Esophagus muscularis mucosa (tissue), 4 donors: Measurements from ENCODE around the gene PTPN5. TPM values are rescaled to one million over a fixed set of nuclear protein-coding genes. Genes with fewer than 3 reads are reported as not detected.

Source experiments
- DNase-seq: peaks from one replicate; pipeline ENCODE4 v3.0.0-alpha.2; 2017; ENCODE audit errors: extremely low spot score
- H3K27ac ChIP-seq, 4 donors: fragments of 200-600 bp; sonication (generic); replicated peaks in 1 of 4; 1 replicate in 3 of 4; 2 replicates in 1 of 4; pipeline ENCODE4 v1.5.1; 2016 to 2019; ENCODE audit warnings: mild to moderate bottlenecking in 1 of 4
- H3K27me3 ChIP-seq, 4 donors: fragments of 200-600 bp; sonication (generic); one replicate each; pipeline versions ENCODE4 v1.5.1 to v1.6.0; 2016 to 2019
- H3K36me3 ChIP-seq, 4 donors: fragments of 200-600 bp; sonication (generic); one replicate each; pipeline ENCODE4 v1.5.1; 2016 to 2019
- H3K4me1 ChIP-seq, 4 donors: fragments of 200-600 bp; sonication (generic); one replicate each; pipeline ENCODE4 v1.5.1; 2016 to 2019
- H3K4me3 ChIP-seq, 4 donors: fragments of 200-600 bp; sonication (generic); 1 replicate in 2 of 4; 2 replicates in 2 of 4; pipeline ENCODE4 v1.5.1; 2016 to 2019; ENCODE audit warnings: mild to moderate bottlenecking in 4 of 4, moderate library complexity in 1 of 4
- H3K9me3 ChIP-seq, 4 donors: fragments of 200-600 bp; sonication (generic); 1 replicate in 3 of 4; 2 replicates in 1 of 4; pipeline ENCODE4 v1.5.1; 2016 to 2019
- EP300 ChIP-seq: sonication (generic); formaldehyde crosslinking; IDR thresholded peaks from one replicate; pipeline ENCODE4 v1.6.1; 2017; ENCODE audit warnings: antibody characterized with exemption
- POLR2A ChIP-seq: fragments of 450-650 bp; IDR thresholded peaks from one replicate; pipeline ENCODE4 v1.6.1; 2017; ENCODE audit warnings: antibody characterized with exemption, moderate library complexity, mild to moderate bottlenecking, low read depth
- POLR2AphosphoS5 ChIP-seq, 2 donors: sonication (generic); formaldehyde crosslinking; IDR thresholded peaks; one replicate each; pipeline ENCODE4 v1.6.1; 2017; ENCODE audit warnings: antibody characterized with exemption in 2 of 2
- WGBS: methylation state at CpG from one replicate; pipeline ENCODE4 v1.1.5; 2018; 5-methylcytosine and 5-hydroxymethylcytosine counted together
- intact Hi-C: fragments of 100-400 bp; cut with DNase I; formaldehyde crosslinking; loops from one replicate; pipeline ENCODE4 v1.15.1; 2023
- total RNA-seq, 4 donors: library from RNA; depleted of rRNA; stranded (reverse); fragments of >200 nt; gene quantifications; one replicate each; pipeline versions ENCODE4 v1.1.0 to v1.2.1, GENCODE V29; 2016
- TF ChIP-seq, protein P1 (sequence below), 3 experiments: fragments of 200-600 bp in 2 of 3; fragments of 450-650 bp in 1 of 3; sonication (generic) in 2 of 3; IDR thresholded peaks; one replicate each; pipeline ENCODE4 v1.5.1; 2017 to 2019; ENCODE audit warnings: antibody characterized with exemption in 3 of 3, mild to moderate bottlenecking in 2 of 3, moderate library complexity in 1 of 3

PTPN5 gene
- total RNA-seq, 4 donors from 2014 or later = 1.2 to 4.1 (median 3.0) TPM

GRCh38 chr11:18775492-18776292, 15.9 kb downstream of the PTPN5 start:
- H3K9me3 ChIP-seq = no peaks in the 10 kb centered on the region
- H3K4me3 ChIP-seq = no peak overlapping the region
- no peak for DNase-seq
- H3K4me1 ChIP-seq = peaks cover 0 to 5% (median 0%) of the 10 kb centered on the region in 4 donors
- WGBS = 44% methylated on average over 13 of the region's 16 CpGs
- intact Hi-C loops = no loop called here
- peaks cover 0 to 31% (median 0%) of the 10 kb centered on the region in 4 donors for H3K27me3 ChIP-seq
- TF ChIP-seq EP300 = no peak
- TF ChIP-seq, protein P1, sequence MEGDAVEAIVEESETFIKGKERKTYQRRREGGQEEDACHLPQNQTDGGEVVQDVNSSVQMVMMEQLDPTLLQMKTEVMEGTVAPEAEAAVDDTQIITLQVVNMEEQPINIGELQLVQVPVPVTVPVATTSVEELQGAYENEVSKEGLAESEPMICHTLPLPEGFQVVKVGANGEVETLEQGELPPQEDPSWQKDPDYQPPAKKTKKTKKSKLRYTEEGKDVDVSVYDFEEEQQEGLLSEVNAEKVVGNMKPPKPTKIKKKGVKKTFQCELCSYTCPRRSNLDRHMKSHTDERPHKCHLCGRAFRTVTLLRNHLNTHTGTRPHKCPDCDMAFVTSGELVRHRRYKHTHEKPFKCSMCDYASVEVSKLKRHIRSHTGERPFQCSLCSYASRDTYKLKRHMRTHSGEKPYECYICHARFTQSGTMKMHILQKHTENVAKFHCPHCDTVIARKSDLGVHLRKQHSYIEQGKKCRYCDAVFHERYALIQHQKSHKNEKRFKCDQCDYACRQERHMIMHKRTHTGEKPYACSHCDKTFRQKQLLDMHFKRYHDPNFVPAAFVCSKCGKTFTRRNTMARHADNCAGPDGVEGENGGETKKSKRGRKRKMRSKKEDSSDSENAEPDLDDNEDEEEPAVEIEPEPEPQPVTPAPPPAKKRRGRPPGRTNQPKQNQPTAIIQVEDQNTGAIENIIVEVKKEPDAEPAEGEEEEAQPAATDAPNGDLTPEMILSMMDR (IDR thresholded peaks at IDR 0.05) = peak; percentile 13 to 46 (median 22)
- no peak overlapping the region for H3K27ac ChIP-seq
- no peaks in the 10 kb centered on the region for H3K36me3 ChIP-seq

DNA sequence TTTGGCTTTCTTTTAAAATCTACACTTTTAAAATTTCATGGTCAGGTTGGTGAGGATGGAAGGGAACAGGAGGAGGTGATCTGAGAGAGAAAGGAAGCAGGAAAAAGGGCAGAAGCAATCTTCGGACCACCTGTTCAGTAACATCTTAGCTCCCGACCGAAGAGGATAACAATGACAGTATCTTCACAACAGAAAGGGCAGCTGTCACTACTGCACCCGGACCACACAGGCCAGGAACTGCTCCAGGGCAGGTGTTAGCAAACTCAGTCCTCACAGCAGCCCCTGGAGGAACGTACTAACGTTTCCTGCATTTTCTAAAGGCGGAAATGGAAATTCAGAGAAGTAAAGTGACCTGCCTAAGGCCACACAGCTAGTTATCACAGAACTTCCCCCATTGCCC, 16.8 kb downstream of the PTPN5 start:
- no peak for TF ChIP-seq POLR2AphosphoS5 (IDR thresholded peaks at IDR 0.05)
- TF ChIP-seq, protein P1 (IDR thresholded peaks at IDR 0.05) = no peak
- no peak for TF ChIP-seq POLR2A
- no peak for TF ChIP-seq EP300
- intact Hi-C loops = no loop called here
- WGBS = 71% methylated on average over 7 of the region's 7 CpGs
- Histone ChIP-seq H3K36me3 (no peaks in the 10 kb centered on the region), H3K4me1 (peaks cover 0 to under 1% (median 0%) of the 10 kb centered on the region in 4 donors), H3K27me3 (peaks cover 0 to 31% (median 0%) of the 10 kb centered on the region in 4 donors), H3K4me3 (no peak overlapping the region), H3K9me3 (no peaks in the 10 kb centered on the region), H3K27ac (no peak overlapping the region)
- DNase-seq = no peak

GRCh38 chr11:18773681-18774080, 17.9 kb downstream of the PTPN5 start:
- no peaks in the 10 kb centered on the region for H3K4me1 ChIP-seq
- 73% methylated on average over 3 of the region's 3 CpGs for WGBS
- DNase-seq = no peak
- TF ChIP-seq POLR2AphosphoS5 (IDR thresholded peaks at IDR 0.05) = no peak
- no peak for TF ChIP-seq POLR2A
- TF ChIP-seq EP300 = no peak
- TF ChIP-seq, protein P1 (IDR thresholded peaks at IDR 0.05) = no peak
- no peaks in the 10 kb centered on the region for H3K9me3 ChIP-seq
- peaks cover 0 to 31% (median 0%) of the 10 kb centered on the region in 4 donors for H3K27me3 ChIP-seq
- intact Hi-C loops = no loop called here
- H3K36me3 ChIP-seq = no peaks in the 10 kb centered on the region
- H3K27ac ChIP-seq = no peak overlapping the region
- no peak overlapping the region for H3K4me3 ChIP-seq

GRCh38 chr11:18773104-18773503, 18.5 kb downstream of the PTPN5 start:
- H3K9me3 ChIP-seq = no peaks in the 10 kb centered on the region

More at GRCh38 chr11:18773104-18773503, 18.5 kb downstream of the PTPN5 start:
- Histone ChIP-seq H3K4me3 (no peak overlapping the region), H3K4me1 (no peaks in the 10 kb centered on the region), H3K27ac (no peak overlapping the region), H3K27me3 (peaks cover 0 to 31% (median 0%) of the 10 kb centered on the region in 4 donors), H3K36me3 (no peaks in the 10 kb centered on the region)
- intact Hi-C loops = no loop called here
- TF ChIP-seq POLR2A (no peak), EP300 (no peak), POLR2AphosphoS5 (IDR thresholded peaks at IDR 0.05) (no peak)
- TF ChIP-seq, protein P1 (IDR thresholded peaks at IDR 0.05) = no peak
- WGBS = 64% methylated on average over 4 of the region's 8 CpGs
- no peak for DNase-seq
